Fibroblast of mammary gland (primary cell): ENCODE results near the gene LITAFD.

ENCODE experiments used
- DNase-seq: peaks from one replicate; pipeline ENCODE4 v3.0.0-alpha.2; 2010; ENCODE audit warnings: low read depth
- H3K4me3 ChIP-seq: 2 replicates; pipeline ENCODE4 v1.5.1; 2011; ENCODE audit warnings: low read depth, mild to moderate bottlenecking, low read length, moderate library complexity; ENCODE audit not compliant: control insufficient read depth
- TF ChIP-seq, protein P1 (sequence below): conservative IDR thresholded peaks from 2 replicates; pipeline ENCODE4 v1.5.1; 2011; ENCODE audit warnings: low read depth, low read length, inconsistent platforms; ENCODE audit not compliant: control insufficient read depth, insufficient read depth

Gene LITAFD

GRCh38 chr16:8892101-8892575 is 10.0 kb downstream of the LITAFD start:
- DNase-seq: peak; percentile 18

GRCh38 chr16:8893426-8893825 is 11.3 kb downstream of the LITAFD start:
- TF ChIP-seq, protein P1, sequence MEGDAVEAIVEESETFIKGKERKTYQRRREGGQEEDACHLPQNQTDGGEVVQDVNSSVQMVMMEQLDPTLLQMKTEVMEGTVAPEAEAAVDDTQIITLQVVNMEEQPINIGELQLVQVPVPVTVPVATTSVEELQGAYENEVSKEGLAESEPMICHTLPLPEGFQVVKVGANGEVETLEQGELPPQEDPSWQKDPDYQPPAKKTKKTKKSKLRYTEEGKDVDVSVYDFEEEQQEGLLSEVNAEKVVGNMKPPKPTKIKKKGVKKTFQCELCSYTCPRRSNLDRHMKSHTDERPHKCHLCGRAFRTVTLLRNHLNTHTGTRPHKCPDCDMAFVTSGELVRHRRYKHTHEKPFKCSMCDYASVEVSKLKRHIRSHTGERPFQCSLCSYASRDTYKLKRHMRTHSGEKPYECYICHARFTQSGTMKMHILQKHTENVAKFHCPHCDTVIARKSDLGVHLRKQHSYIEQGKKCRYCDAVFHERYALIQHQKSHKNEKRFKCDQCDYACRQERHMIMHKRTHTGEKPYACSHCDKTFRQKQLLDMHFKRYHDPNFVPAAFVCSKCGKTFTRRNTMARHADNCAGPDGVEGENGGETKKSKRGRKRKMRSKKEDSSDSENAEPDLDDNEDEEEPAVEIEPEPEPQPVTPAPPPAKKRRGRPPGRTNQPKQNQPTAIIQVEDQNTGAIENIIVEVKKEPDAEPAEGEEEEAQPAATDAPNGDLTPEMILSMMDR: no peak
- H3K4me3 ChIP-seq: no peak overlapping the region
- DNase-seq: no peak

More at GRCh38 chr16:8892101-8892575, 10.0 kb downstream of the LITAFD start:
- TF ChIP-seq, protein P1: no peak
- no peak overlapping the region for H3K4me3 ChIP-seq

DNA sequence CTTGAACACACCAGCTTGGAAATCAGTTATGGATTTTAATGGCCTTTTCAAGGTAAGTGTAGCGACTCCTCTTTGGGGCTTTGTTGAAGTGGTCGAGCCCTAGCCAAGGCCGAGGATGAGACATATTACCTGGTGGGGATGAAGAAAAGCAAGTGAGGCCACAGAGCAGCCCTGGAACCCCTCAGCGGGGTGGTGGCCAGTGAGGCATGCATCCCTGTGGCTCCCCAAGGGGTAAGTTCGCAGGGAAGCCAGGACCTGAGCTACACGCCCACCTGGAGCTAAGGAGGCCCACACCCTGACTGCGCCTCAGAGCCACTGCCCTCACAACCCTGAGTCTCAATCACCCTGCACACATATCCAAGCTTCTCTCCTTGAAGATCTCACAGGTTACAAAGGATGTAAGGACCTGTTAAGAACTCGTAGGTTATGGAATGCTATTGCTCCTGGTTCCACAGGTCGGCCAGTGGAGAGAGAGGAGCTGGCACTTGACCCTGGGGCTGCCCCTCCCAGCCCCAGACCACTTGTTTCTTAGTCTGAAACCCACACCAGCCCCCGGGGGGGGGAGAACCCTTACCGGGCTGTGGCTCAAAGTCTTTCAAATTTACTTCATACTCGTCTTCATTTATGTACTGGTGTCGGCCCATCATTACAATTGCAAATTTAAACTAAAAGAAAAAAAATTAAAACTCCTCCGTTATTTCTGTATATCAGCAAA is 12.0 kb downstream of the LITAFD start:
- DNase-seq: no peak
- no peak overlapping the region for H3K4me3 ChIP-seq
- TF ChIP-seq, protein P1: no peak

- no peak for DNase-seq
- TF ChIP-seq, protein P1: no peak
- no peak overlapping the region for H3K4me3 ChIP-seq
These were observed 12.7 kb downstream of the LITAFD start for GRCh38 chr16:8894736-8895334.

DNA sequence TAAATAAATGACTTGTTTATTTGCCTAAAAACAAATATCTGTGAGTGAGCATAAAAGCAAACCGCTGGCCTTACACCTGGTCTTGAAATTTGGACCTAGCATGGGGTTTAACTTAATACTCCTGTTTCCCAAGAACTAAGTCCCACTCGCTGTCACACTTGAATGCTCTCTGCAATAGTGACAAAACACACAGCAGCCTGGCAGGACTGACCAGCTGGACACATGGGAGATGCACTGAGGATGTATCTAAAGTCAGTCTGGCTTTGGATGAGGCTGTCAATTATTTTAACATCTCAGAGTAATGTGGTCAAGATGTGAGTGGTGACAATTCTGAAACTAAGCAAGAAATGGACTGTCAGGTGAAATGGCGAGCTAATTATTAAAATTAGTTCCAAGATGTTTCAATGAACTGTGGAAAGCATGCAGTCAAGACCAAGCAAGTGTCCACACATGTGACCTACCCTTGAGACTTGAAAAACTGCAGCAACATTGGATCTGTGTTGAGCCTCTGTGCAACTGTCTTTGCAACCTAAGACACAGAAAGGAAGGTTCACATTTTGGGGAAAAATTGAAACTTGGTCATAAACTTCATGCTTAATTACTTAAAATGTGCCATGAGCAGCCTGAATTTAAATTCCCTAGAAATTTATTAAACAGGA is 16.6 kb downstream of the LITAFD start:
- no peak overlapping the region for H3K4me3 ChIP-seq
- DNase-seq: no peak
- TF ChIP-seq, protein P1: no peak

- H3K4me3 ChIP-seq: no peak overlapping the region
- no peak for DNase-seq
- TF ChIP-seq, protein P1: no peak
These were observed 17.7 kb downstream of the LITAFD start for GRCh38 chr16:8899709-8900317.
